Thyroid gland (tissue), 4 donors: ENCODE measurements around the gene RNASET2. TPM values are rescaled to one million over a fixed set of nuclear protein-coding genes. Genes with fewer than 3 reads are reported as not detected.

Experiments used
- DNase-seq, 2 donors: peaks; one replicate each; pipeline ENCODE4 v3.0.0-alpha.2; 2019
- H3K27ac ChIP-seq, 3 donors: fragments of 200-600 bp; sonication (generic); 1 replicate in 2 of 3; 2 replicates in 1 of 3; pipeline ENCODE4 v1.5.1; 2016 to 2019; ENCODE audit warnings: mild to moderate bottlenecking in 1 of 3, moderate library complexity in 1 of 3
- H3K27me3 ChIP-seq: fragments of 200-600 bp; sonication (generic); one replicate; pipeline ENCODE4 v1.5.1; 2019
- H3K36me3 ChIP-seq, 2 donors: fragments of 200-600 bp; sonication (generic); one replicate each; pipeline ENCODE4 v1.5.1; 2016 to 2019
- H3K4me1 ChIP-seq, 2 donors: fragments of 200-600 bp; sonication (generic); one replicate each; pipeline ENCODE4 v1.5.1; 2017 to 2019
- H3K4me3 ChIP-seq, 3 donors: fragments of 200-600 bp; sonication (generic); replicated peaks in 1 of 3; 1 replicate in 2 of 3; 2 replicates in 1 of 3; pipeline ENCODE4 v1.5.1; 2016; ENCODE audit warnings: mild to moderate bottlenecking in 1 of 3
- H3K9me3 ChIP-seq: fragments of 200-600 bp; sonication (generic); one replicate; pipeline ENCODE4 v1.5.1; 2017
- POLR2A ChIP-seq, 2 donors: fragments of 450-650 bp; IDR thresholded peaks; one replicate each; pipeline ENCODE4 v1.6.1; 2017; ENCODE audit warnings: antibody characterized with exemption in 2 of 2, mild to moderate bottlenecking in 2 of 2, moderate library complexity in 1 of 2
- WGBS, 2 donors: methylation state at CpG; one replicate each; pipeline ENCODE4 v1.1.5; 2017; 5-methylcytosine and 5-hydroxymethylcytosine counted together
- intact Hi-C: fragments of 100-400 bp; cut with DNase I; formaldehyde crosslinking; loops from one replicate; pipeline ENCODE4 v1.15.1; 2023
- total RNA-seq, 4 donors: library from RNA; depleted of rRNA; stranded (reverse); fragments of >200 nt; gene quantifications; one replicate each; pipeline ENCODE4 v1.2.3, GENCODE V29; 2016
- TF ChIP-seq, protein P1 (sequence below), 6 experiments: fragments of 200-600 bp in 3 of 6; fragments of 450-650 bp in 3 of 6; sonication (generic) in 3 of 6; IDR thresholded peaks; one replicate each; pipeline ENCODE4 v1.5.1; 2016 to 2019; ENCODE audit warnings: antibody characterized with exemption in 6 of 6, mild to moderate bottlenecking in 2 of 6, inconsistent platforms in 1 of 6, moderate library complexity in 1 of 6

RNASET2 gene
- total RNA-seq, 4 donors from 2014 or later: 51.6 to 138 (median 109) TPM

DNA sequence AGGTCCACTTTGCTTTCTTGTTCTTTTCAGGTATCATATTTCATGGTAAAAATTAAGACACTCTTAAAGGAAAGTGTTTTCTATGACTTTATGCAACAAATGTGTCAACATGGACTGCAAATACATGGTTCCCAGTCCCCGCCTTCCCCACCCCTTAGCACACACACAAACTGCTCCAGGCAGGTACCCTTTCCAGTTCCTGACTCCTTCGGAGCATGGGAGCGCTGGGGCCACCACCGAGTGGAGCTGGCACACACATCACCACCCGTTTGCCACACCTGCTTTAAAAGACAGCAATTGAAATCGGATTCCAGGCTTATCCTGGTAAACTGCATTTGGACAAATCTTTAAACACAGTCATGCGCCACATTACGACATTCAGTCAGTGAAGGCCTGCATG is 22.2 kb downstream of the RNASET2 start:
- Histone ChIP-seq H3K27ac (no peak overlapping the region), H3K9me3 (no peaks in the 10 kb centered on the region), H3K36me3 (peaks cover 6 to 12% of the 10 kb centered on the region in 2 donors), H3K4me1 (peaks cover 9% of the 10 kb centered on the region in 2 donors), H3K27me3 (no peaks in the 10 kb centered on the region), H3K4me3 (no peak overlapping the region)
- 95 to 98% methylated on average over 8 of the region's 8 CpGs for WGBS, 2 donors
- no peak for DNase-seq
- intact Hi-C loops: no loop called here
- TF ChIP-seq POLR2A (IDR thresholded peaks at IDR 0.05): no peak
- TF ChIP-seq, protein P1, sequence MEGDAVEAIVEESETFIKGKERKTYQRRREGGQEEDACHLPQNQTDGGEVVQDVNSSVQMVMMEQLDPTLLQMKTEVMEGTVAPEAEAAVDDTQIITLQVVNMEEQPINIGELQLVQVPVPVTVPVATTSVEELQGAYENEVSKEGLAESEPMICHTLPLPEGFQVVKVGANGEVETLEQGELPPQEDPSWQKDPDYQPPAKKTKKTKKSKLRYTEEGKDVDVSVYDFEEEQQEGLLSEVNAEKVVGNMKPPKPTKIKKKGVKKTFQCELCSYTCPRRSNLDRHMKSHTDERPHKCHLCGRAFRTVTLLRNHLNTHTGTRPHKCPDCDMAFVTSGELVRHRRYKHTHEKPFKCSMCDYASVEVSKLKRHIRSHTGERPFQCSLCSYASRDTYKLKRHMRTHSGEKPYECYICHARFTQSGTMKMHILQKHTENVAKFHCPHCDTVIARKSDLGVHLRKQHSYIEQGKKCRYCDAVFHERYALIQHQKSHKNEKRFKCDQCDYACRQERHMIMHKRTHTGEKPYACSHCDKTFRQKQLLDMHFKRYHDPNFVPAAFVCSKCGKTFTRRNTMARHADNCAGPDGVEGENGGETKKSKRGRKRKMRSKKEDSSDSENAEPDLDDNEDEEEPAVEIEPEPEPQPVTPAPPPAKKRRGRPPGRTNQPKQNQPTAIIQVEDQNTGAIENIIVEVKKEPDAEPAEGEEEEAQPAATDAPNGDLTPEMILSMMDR (IDR thresholded peaks at IDR 0.05): no peak

DNA sequence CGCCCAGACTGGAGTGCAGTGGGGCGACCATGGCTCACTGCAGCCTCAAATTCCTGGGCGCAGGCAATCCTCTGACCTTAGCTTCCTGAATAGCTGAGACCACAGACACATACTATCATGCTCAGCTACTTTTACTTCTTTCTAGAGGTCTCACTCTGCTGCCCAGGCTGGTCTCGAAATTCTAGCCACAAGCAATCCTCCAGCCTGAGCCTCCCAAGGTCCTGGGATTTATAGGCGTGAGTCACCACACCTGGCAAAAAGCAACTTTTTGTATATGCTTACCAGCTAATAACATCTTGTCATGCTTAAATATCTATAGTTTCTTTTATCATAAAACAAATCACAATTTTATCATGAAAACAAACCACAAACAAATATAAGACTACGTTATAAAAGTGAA is 23.0 kb downstream of the RNASET2 start:
- no peak overlapping the region for H3K4me3 ChIP-seq
- H3K9me3 ChIP-seq: no peaks in the 10 kb centered on the region
- peaks cover 16 to 17% of the 10 kb centered on the region in 2 donors for H3K4me1 ChIP-seq
- intact Hi-C loops: no loop called here
- peaks cover 6 to 8% of the 10 kb centered on the region in 2 donors for H3K36me3 ChIP-seq
- TF ChIP-seq POLR2A (IDR thresholded peaks at IDR 0.05): no peak
- TF ChIP-seq, protein P1 (IDR thresholded peaks at IDR 0.05): no peak
- no peak overlapping the region for H3K27ac ChIP-seq
- DNase-seq: no peak
- no peaks in the 10 kb centered on the region for H3K27me3 ChIP-seq
- 98 to 100% methylated on average over 6 of the region's 6 CpGs for WGBS, 2 donors

DNA sequence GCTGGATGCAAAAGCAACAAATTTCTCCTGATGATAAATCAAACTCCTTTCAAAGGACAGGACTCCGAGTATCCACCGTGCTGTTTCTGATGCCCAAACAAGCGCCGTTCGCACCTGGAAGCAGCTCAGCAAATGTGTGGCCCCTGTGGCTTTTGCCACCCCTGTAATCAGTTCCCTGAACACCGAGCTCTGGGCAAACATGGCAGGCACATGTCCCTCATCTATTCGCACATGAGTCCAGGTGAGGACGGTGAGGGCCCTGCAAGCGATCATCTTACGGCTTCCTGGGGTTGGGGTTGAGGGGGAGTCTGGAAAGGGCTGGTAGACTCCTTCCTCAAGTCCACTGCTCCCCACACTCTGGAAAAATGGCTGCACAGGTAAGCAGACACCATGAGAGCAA is 23.7 kb downstream of the RNASET2 start:
- no peak for DNase-seq
- intact Hi-C loops: no loop called here
- peaks cover 0 to 4% of the 10 kb centered on the region in 2 donors for H3K36me3 ChIP-seq

DNA sequence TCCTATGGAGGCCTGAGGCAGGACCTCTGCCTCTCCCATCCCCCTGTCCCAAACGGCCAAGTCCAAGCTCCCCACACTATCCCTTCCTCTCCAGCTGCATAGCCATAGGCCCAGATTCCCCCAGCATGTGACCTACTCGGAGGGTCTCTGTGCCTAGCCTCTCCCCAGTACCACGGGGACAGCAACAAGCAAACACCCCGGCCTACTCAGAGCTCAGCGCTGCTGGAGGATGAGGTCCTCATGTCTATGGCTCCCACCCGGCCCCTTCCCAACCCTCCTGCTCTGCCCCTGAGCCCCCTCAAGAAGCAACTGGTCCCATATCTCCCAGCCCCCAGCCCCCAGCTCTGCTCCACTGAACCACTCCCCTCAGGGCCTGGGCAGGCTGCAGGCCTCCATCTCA is 24.2 kb downstream of the RNASET2 start:
- no peak overlapping the region for H3K4me3 ChIP-seq
- 86 to 90% methylated on average over 5 to 6 of the region's 6 CpGs for WGBS, 2 donors
- no peak overlapping the region for H3K27ac ChIP-seq
- intact Hi-C loops: no loop called here
- no peaks in the 10 kb centered on the region for H3K9me3 ChIP-seq
- TF ChIP-seq, protein P1 (IDR thresholded peaks at IDR 0.05): no peak
- TF ChIP-seq POLR2A (IDR thresholded peaks at IDR 0.05): no peak
- DNase-seq: no peak
- H3K4me1 ChIP-seq: peaks cover 16 to 18% of the 10 kb centered on the region in 2 donors
- peaks cover 0 to 4% of the 10 kb centered on the region in 2 donors for H3K36me3 ChIP-seq
- no peaks in the 10 kb centered on the region for H3K27me3 ChIP-seq

More for the DNA sequence above, 23.7 kb downstream of the RNASET2 start:
- no peak overlapping the region for H3K4me3 ChIP-seq
- peaks cover 16 to 18% of the 10 kb centered on the region in 2 donors for H3K4me1 ChIP-seq
- no peaks in the 10 kb centered on the region for H3K27me3 ChIP-seq
- TF ChIP-seq, protein P1 (IDR thresholded peaks at IDR 0.05): no peak
- TF ChIP-seq POLR2A (IDR thresholded peaks at IDR 0.05): no peak
- no peaks in the 10 kb centered on the region for H3K9me3 ChIP-seq
- no peak overlapping the region for H3K27ac ChIP-seq
- WGBS, 2 donors: 98 to 100% methylated on average over 8 to 10 of the region's 10 CpGs

DNA sequence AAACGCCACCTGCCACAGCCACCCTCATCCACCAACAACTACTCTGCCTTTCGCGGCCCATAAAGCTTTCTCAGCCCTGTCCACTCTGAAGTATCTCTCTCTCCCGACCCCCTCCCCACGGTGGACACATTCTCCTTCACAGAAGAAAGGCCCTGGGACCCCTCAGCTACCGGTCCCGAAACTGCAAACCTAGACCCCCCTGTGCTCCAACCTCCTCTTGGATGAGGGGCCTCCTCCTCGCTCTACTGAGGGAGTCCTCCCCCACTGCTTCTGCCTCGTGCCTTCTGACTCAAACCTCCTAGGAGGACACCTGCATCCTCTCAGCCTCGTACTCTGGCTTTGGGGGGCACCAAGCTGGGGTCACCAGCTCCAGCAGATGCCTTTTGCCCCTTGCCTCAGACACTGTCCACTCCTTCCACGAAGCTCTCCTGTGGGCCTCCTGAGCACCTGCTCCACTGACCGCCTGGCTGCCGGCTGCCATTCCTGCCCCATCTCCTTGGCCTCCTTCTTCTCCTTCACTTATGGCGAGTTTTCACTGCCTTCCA is 24.9 kb downstream of the RNASET2 start:
- no peak for DNase-seq
- Histone ChIP-seq H3K4me1 (peaks cover 16 to 18% of the 10 kb centered on the region in 2 donors), H3K9me3 (no peaks in the 10 kb centered on the region), H3K27me3 (no peaks in the 10 kb centered on the region), H3K4me3 (no peak overlapping the region), H3K27ac (no peak overlapping the region), H3K36me3 (peaks cover 0 to 4% of the 10 kb centered on the region in 2 donors)
- TF ChIP-seq, protein P1 (IDR thresholded peaks at IDR 0.05): no peak
- no peak for TF ChIP-seq POLR2A (IDR thresholded peaks at IDR 0.05)
- 95 to 98% methylated on average over 14 of the region's 14 CpGs for WGBS, 2 donors
- intact Hi-C loops: no loop called here
